PC-9 (cell line): ENCODE results near the gene POU6F2.

ENCODE experiments used
- CTCF ChIP-seq: fragments of 200-600 bp; sonication (generic); conservative IDR thresholded peaks from 2 replicates; pipeline ENCODE4 v1.6.1; 2017; ENCODE audit warnings: mixed run types, antibody characterized with exemption, mild to moderate bottlenecking, moderate library complexity
- EZH2 ChIP-seq: fragments of 200-600 bp; sonication (generic); IDR thresholded peaks from 2 replicates; pipeline ENCODE4 v1.8.0; 2017; ENCODE audit warnings: antibody characterized with exemption, low read depth

- TF ChIP-seq CTCF (no peak), EZH2 (no peak)
Measured at GRCh38 chr7:39383136-39383535, 405.4 kb downstream of the POU6F2 start.
